SKM-1 (cell line): ENCODE data around the gene CHD1.
A peak's percentile ranks its signal among the peaks of the same experiment; 100 is the strongest.

Source experiments
- DNase-seq: peaks from one replicate; lab custom pipeline; 2025; ENCODE audit not compliant: unreplicated experiment; lab: John Stamatoyannopoulos, UW

The CHD1 gene

GRCh38 chr5:98936948-98937715, 8.3 kb upstream of the CHD1 start:
- no peak for DNase-seq

- no peak for DNase-seq
Observed at GRCh38 chr5:98935206-98935605, 6.4 kb upstream of the CHD1 start.

GRCh38 chr5:98934546-98934945, 5.7 kb upstream of the CHD1 start:
- no peak for DNase-seq

- peak; percentile 75 for DNase-seq
Observed at GRCh38 chr5:98933445-98934072, 4.8 kb upstream of the CHD1 start.

- no peak for DNase-seq
Observed at GRCh38 chr5:98930972-98931762, 2.4 kb upstream of the CHD1 start.

GRCh38 chr5:98929710-98930298, 997 bp upstream of the CHD1 start:
- DNase-seq = no peak

GRCh38 chr5:98927989-98928872, 576 bp downstream of the CHD1 start:
- peak; percentile 82 for DNase-seq

- peak; percentile 18 for DNase-seq
Observed at GRCh38 chr5:98927242-98927988, 1.4 kb downstream of the CHD1 start.

- DNase-seq = no peak
Observed at GRCh38 chr5:98923966-98924365, 4.8 kb downstream of the CHD1 start.

- DNase-seq = no peak
Observed at GRCh38 chr5:98921947-98922505, 6.8 kb downstream of the CHD1 start.

- no peak for DNase-seq
Observed at GRCh38 chr5:98917433-98917832, 11.4 kb downstream of the CHD1 start.

- DNase-seq = no peak
Observed at GRCh38 chr5:98916540-98916939, 12.3 kb downstream of the CHD1 start.

GRCh38 chr5:98913911-98914310, 14.9 kb downstream of the CHD1 start:
- no peak for DNase-seq

- DNase-seq = no peak
Observed at GRCh38 chr5:98911280-98912040, 17.3 kb downstream of the CHD1 start.

GRCh38 chr5:98909363-98909762, 19.4 kb downstream of the CHD1 start:
- DNase-seq = no peak

GRCh38 chr5:98907951-98908350, 20.9 kb downstream of the CHD1 start:
- DNase-seq = no peak

- DNase-seq = no peak
Observed at GRCh38 chr5:98906756-98907355, 22.0 kb downstream of the CHD1 start.
